MCF 10A (cell line): Measurements from ENCODE around the gene RHEBL1. TPM values are rescaled to one million over a fixed set of nuclear protein-coding genes. Genes with fewer than 3 reads are reported as not detected.

Experiments used
- BruUV-seq: library from RNA; stranded (reverse); fragments of 400-500 nt; replicated peaks from 2 replicates; lab custom pipeline; 2021; lab: Mats Ljungman, UMichigan
- CTCF ChIA-PET: fragments of 300-600 bp; sonication (Branson Sonifier 250); formaldehyde crosslinking; extraction: SDS; loops from one replicate; lab custom pipeline; 2021; ENCODE audit warnings: antibody characterized with exemption, inconsistent platforms; lab: Yijun Ruan, JAX
- POLR2A ChIA-PET: fragments of 300-600, 350-650 bp; sonication (Branson Sonifier 250); formaldehyde crosslinking; extraction: SDS; loops from one replicate; lab custom pipeline; 2020; ENCODE audit warnings: antibody characterized with exemption, inconsistent platforms; lab: Yijun Ruan, JAX
- DNase-seq: peaks from one replicate; pipeline ENCODE4 v3.0.0-alpha.2; 2018; ENCODE audit not compliant: unreplicated experiment
- H3K27ac Mint-ChIP-seq: one replicate; pipeline ENCODE4 v1.8.0; 2022; ENCODE audit warnings: mild to moderate bottlenecking, low read depth, mixed read lengths; ENCODE audit not compliant: unreplicated experiment
- H3K27me3 Mint-ChIP-seq: one replicate; pipeline ENCODE4 v1.8.0; 2022; ENCODE audit warnings: mixed read lengths; ENCODE audit not compliant: insufficient read depth, unreplicated experiment
- H3K36me3 Mint-ChIP-seq: one replicate; pipeline ENCODE4 v1.8.0; 2022; ENCODE audit warnings: mild to moderate bottlenecking, moderate library complexity, mixed read lengths; ENCODE audit not compliant: insufficient read depth, unreplicated experiment
- H3K4me1 Mint-ChIP-seq: one replicate; pipeline ENCODE4 v1.8.0; 2022; ENCODE audit warnings: mixed read lengths; ENCODE audit not compliant: insufficient read depth, unreplicated experiment
- H3K4me3 Mint-ChIP-seq: one replicate; pipeline ENCODE4 v1.8.0; 2022; ENCODE audit warnings: mild to moderate bottlenecking, moderate library complexity, mixed read lengths; ENCODE audit not compliant: unreplicated experiment
- H3K9me3 Mint-ChIP-seq: one replicate; pipeline ENCODE4 v1.8.0; 2022; ENCODE audit warnings: mixed read lengths; ENCODE audit not compliant: unreplicated experiment
- intact Hi-C: fragments of 100-400 bp; cut with micrococcal nuclease; formaldehyde crosslinking; loops from 2 replicates; pipeline ENCODE4 v1.14.1; 2022
- total RNA-seq: library from RNA; stranded (reverse); gene quantifications from 2 replicates; pipeline ENCODE4 v1.2.3, GENCODE V29; 2022
- TF ChIP-seq, protein P1 (sequence below): fragments of 200-600 bp; IDR thresholded peaks from one replicate; pipeline ENCODE4 v1.8.0; 2022; ENCODE audit warnings: antibody characterized with exemption, mild to moderate bottlenecking; ENCODE audit not compliant: unreplicated experiment

The RHEBL1 gene
- total RNA-seq, 1 experiment from 2014 or later, result 0.35 TPM

DNA sequence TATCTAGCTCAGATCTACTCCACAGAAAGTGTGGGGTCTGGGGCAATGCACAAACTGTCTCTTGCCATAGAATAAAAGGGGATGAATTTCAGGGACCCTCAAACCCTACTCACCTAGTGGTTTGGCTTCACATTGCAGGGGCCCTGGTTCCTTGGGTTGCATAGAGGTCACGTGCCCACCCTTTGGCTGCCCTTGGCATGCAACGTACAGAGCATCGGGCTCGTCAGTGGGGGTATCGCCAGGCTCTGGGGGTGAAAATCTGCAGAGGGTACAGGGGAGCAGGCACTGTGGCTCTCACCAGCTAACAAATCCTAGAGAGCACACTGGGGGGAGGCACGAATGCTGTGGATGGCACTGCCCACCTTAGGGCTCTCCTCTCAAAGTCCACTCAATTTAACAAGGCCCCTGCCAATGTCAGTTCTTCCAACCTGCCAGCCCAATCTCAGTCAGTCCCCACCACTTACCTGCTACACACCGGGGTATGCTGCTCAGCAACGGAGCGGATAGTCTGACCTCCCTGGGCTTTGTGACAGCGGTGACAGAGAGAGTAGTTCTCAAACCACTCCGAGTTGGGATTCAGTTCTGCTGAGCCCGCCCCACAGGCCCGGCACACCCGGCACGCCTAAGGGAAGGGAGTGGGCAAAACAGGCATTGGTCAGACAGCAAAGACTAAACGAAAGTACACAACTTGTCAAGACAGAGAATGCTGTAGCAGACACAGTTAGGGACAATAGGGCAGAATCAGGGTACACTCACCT is 17.1 kb downstream of the RHEBL1 start:
- H3K9me3 Mint-ChIP-seq, result no peaks in the 10 kb centered on the region
- TF ChIP-seq, protein P1, sequence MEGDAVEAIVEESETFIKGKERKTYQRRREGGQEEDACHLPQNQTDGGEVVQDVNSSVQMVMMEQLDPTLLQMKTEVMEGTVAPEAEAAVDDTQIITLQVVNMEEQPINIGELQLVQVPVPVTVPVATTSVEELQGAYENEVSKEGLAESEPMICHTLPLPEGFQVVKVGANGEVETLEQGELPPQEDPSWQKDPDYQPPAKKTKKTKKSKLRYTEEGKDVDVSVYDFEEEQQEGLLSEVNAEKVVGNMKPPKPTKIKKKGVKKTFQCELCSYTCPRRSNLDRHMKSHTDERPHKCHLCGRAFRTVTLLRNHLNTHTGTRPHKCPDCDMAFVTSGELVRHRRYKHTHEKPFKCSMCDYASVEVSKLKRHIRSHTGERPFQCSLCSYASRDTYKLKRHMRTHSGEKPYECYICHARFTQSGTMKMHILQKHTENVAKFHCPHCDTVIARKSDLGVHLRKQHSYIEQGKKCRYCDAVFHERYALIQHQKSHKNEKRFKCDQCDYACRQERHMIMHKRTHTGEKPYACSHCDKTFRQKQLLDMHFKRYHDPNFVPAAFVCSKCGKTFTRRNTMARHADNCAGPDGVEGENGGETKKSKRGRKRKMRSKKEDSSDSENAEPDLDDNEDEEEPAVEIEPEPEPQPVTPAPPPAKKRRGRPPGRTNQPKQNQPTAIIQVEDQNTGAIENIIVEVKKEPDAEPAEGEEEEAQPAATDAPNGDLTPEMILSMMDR, result no peak
- peaks cover 69% of the 10 kb centered on the region for H3K36me3 Mint-ChIP-seq
- DNase-seq, result no peak
- ChIA-PET POLR2A (interaction anchor here (0.7 kb wide), 1 partner anchor 16 kb away, joined by 3 read pairs; no protein-coding TSS in a partner anchor), CTCF (interaction anchor here (0.7 kb wide), 1 partner anchor 33 kb away, joined by 3 read pairs; no protein-coding TSS in a partner anchor)
- no peak overlapping the region for H3K27ac Mint-ChIP-seq
- intact Hi-C loops, result no loop called here
- H3K4me1 Mint-ChIP-seq, result peaks cover 33% of the 10 kb centered on the region
- H3K27me3 Mint-ChIP-seq, result no peaks in the 10 kb centered on the region
- H3K4me3 Mint-ChIP-seq, result no peak overlapping the region
- TSS peak; percentile 3 for BruUV-seq

DNA sequence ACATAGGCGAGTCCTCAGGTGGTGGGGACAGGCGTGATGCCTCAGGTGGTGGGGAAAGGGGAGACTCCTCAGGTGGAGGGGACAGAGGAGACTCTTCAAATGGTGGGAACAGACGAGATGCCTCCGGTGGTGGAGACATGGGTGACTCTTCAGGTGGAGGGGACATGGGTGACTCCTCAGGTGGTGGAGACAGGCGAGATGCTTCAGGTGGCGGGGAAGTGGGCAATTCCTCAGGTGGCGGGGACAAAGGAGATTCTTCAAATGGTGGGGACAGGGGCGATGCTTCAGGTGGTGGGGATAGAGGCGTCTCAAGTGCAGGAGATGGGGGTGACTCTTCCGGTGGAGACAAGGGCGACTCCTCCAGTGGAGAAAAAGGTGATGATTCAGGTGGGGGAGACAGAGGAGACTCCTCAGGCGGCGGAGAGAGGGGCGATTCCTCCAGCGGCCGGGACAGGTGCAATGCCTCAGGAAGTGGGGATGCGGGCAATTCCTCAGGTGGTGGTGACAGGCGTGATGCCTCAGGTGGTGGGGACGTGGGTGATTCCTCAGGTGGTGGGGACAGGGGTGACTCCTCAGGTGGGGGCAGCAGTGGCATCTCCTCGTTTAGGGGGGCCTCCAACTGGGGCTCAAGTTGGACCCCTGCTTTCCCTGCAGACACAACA is 17.9 kb downstream of the RHEBL1 start:
- TF ChIP-seq, protein P1, result no peak
- Mint-ChIP-seq H3K27ac (no peak overlapping the region), H3K9me3 (no peaks in the 10 kb centered on the region), H3K4me1 (peaks cover 26% of the 10 kb centered on the region), H3K36me3 (peaks cover 76% of the 10 kb centered on the region), H3K4me3 (no peak overlapping the region), H3K27me3 (no peaks in the 10 kb centered on the region)
- no TSS peak for BruUV-seq
- ChIA-PET CTCF (no interaction called here), POLR2A (interaction anchor here (0.7 kb wide), 1 partner anchor 15 kb away, joined by 3 read pairs; no protein-coding TSS in a partner anchor)
- intact Hi-C loops, result no loop called here
- no peak for DNase-seq

DNA sequence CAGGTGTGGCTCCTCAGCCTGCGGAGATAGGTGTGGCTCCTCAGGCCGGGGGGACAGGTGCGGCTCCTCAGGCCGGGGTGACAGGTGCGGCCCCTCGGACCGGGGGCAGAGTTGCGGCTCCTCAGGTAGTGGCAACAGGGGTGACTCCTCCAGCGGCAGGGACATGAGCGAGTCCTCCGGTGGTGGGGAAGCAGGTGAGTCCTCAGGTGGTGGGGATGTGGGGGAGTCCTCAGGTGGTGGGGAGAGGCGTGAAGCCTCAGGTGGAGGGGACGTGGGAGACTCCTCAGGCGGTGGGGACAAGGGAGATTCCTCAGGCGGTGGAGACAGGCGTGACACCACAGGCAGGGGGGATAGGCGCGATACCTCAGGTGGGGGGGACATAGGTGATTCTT is 18.4 kb downstream of the RHEBL1 start:
- Mint-ChIP-seq H3K36me3 (peaks cover 81% of the 10 kb centered on the region), H3K27me3 (no peaks in the 10 kb centered on the region), H3K27ac (no peak overlapping the region), H3K4me1 (peaks cover 20% of the 10 kb centered on the region), H3K4me3 (no peak overlapping the region), H3K9me3 (no peaks in the 10 kb centered on the region)
- intact Hi-C loops, result no loop called here
- TF ChIP-seq, protein P1, result no peak
- POLR2A ChIA-PET, result no interaction called here
- CTCF ChIA-PET, result no interaction called here
- no peak for DNase-seq
- no TSS peak for BruUV-seq
